Neural cell (in vitro differentiated cells): Measurements from ENCODE around the gene ZXDC.

Experiments used
- CTCF ChIP-seq: fragments of 450-650 bp; IDR thresholded peaks from 2 replicates; pipeline ENCODE4 v1.5.1; 2014; ENCODE audit warnings: antibody characterized with exemption, mild to moderate bottlenecking, moderate library complexity; ENCODE audit not compliant: poor library complexity, severe bottlenecking
- EP300 ChIP-seq: fragments of 450-650 bp; conservative IDR thresholded peaks from 2 replicates; pipeline ENCODE4 v1.6.1; 2014; ENCODE audit warnings: antibody characterized with exemption, mild to moderate bottlenecking, moderate library complexity; ENCODE audit not compliant: poor library complexity, severe bottlenecking
- POLR2AphosphoS5 ChIP-seq: IDR thresholded peaks from 2 replicates; pipeline ENCODE4 v1.6.1; 2012
- TAF1 ChIP-seq: IDR thresholded peaks from 2 replicates; pipeline ENCODE4 v1.6.1; 2012; ENCODE audit warnings: low read depth

DNA sequence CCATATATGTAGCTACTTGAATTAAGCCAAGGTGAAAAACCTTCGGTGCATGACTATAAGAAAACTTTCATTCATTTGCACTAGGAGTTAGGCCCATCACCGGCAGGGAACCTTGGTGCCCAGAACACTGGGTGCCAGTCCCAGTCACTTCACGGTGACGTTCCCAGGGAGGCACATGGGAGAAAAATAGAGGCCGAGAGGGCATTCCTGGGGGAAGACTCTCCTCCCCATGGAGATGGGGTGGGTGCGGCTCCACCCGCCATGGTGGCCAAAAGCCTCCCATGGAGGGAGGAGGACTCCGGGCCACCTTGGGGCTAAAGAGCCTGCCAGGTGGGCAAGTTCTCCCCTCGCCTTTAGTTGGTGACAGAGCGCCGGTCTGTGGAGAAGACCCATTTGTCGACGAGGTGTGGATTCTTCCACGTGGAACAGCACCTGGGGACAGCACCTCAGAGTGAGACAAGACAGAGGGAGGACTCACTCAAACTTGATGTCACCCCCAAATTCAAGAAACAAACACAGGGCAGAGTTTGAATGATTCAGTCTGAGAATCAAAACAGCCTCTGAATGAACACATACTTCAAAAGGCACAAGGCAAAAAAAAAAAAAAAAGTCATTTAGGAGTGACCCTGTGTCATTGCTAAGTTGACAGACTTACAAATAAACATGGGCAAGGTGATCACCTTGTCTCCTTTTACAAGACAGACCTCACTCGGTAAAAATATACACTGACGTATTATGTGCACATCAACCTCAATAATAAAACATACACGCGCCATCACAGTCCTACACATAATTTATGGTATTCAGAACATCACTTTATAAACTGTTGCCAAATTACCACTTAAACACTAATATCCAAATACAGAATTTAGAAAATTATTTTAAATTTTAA, 38.6 kb downstream of the ZXDC start:
- no peak for TF ChIP-seq CTCF
- no peak for TF ChIP-seq TAF1
- TF ChIP-seq EP300: no peak
- TF ChIP-seq POLR2AphosphoS5: no peak
